PC-3 (cell line): ENCODE results near the gene RPL31. TPM values are rescaled to one million over a fixed set of nuclear protein-coding genes. Genes with fewer than 3 reads are reported as not detected.

Source experiments
- ATAC-seq: fragments of 200-7000 bp; cut with Tn5 transposase; 2 replicates; pipeline ENCODE4 v1.9.1; 2020; ENCODE audit warnings: mild to moderate bottlenecking, moderate library complexity
- BruUV-seq: library from RNA; stranded (reverse); fragments of 400-500 nt; replicated peaks from 2 replicates; lab custom pipeline; 2021; lab: Mats Ljungman, UMichigan
- CTCF ChIA-PET: fragments of 300-600 bp; sonication (Branson Sonifier 250); formaldehyde crosslinking; loops from one replicate; lab custom pipeline; 2022; ENCODE audit warnings: antibody characterized with exemption; lab: Charles Lee
- POLR2A ChIA-PET: fragments of 300-600 bp; sonication (Branson Sonifier 250); formaldehyde crosslinking; loops from one replicate; lab custom pipeline; 2022; ENCODE audit warnings: antibody characterized with exemption; ENCODE audit not compliant: unreplicated experiment; lab: Charles Lee
- DNase-seq: peaks from one replicate; pipeline ENCODE4 v3.0.0-alpha.2; 2015
- H2AFZ ChIP-seq: fragments of 300-600 bp; sonication (generic); 2 replicates; pipeline ENCODE4 v1.6.0; 2016; ENCODE audit warnings: antibody characterized with exemption, low read length
- H3F3A ChIP-seq: fragments of 300-600 bp; sonication (generic); one replicate; pipeline ENCODE4 v1.6.0; 2017; ENCODE audit warnings: antibody characterized with exemption, low read length, control low read depth, mild to moderate bottlenecking; ENCODE audit not compliant: unreplicated experiment
- H3K27ac ChIP-seq: fragments of 300-600 bp; sonication (generic); 2 replicates; pipeline ENCODE4 v1.5.1; 2016; ENCODE audit warnings: mild to moderate bottlenecking, low read length
- H3K27me3 ChIP-seq: fragments of 300-600 bp; sonication (generic); 2 replicates; pipeline ENCODE4 v1.6.1; 2016; ENCODE audit warnings: low read length, mixed read lengths
- H3K36me3 ChIP-seq: fragments of 300-600 bp; sonication (generic); 2 replicates; pipeline ENCODE4 v1.6.1; 2016; ENCODE audit warnings: low read depth, mixed run types, low read length, mixed read lengths
- H3K4me1 ChIP-seq: fragments of 300-600 bp; sonication (generic); 2 replicates; pipeline ENCODE4 v1.5.1; 2016; ENCODE audit warnings: low read length; ENCODE audit not compliant: insufficient read depth
- H3K4me2 ChIP-seq: fragments of 300-600 bp; sonication (generic); 2 replicates; pipeline ENCODE4 v1.6.0; 2016; ENCODE audit warnings: low read length
- H3K4me3 ChIP-seq: fragments of 300-600 bp; sonication (generic); 2 replicates; pipeline ENCODE4 v1.5.1; 2016; ENCODE audit warnings: mild to moderate bottlenecking, low read length, mixed read lengths
- H3K79me2 ChIP-seq: fragments of 300-600 bp; sonication (generic); 2 replicates; pipeline ENCODE4 v1.6.1; 2017; ENCODE audit warnings: low read length, mixed read lengths
- H3K9ac ChIP-seq: fragments of 300-600 bp; sonication (generic); 2 replicates; pipeline ENCODE4 v1.6.0; 2016; ENCODE audit warnings: mild to moderate bottlenecking, low read length
- H3K9me2 ChIP-seq: fragments of 300-600 bp; sonication (generic); replicated peaks from 2 replicates; pipeline ENCODE4 v1.6.1; 2016; ENCODE audit warnings: mixed run types, low read length, mixed read lengths
- H3K9me3 ChIP-seq: fragments of 300-600 bp; sonication (generic); 2 replicates; pipeline ENCODE4 v1.6.1; 2016; ENCODE audit warnings: low read length, mixed read lengths
- H4K20me1 ChIP-seq: fragments of 300-600 bp; sonication (generic); 2 replicates; pipeline ENCODE4 v1.6.1; 2016; ENCODE audit warnings: low read length, mixed read lengths
- CTCF ChIP-seq: fragments of 300-600 bp; sonication (generic); conservative IDR thresholded peaks from 2 replicates; pipeline ENCODE4 v1.5.1; 2017; ENCODE audit warnings: antibody characterized with exemption, low read depth, mild to moderate bottlenecking, low read length
- EZH2 ChIP-seq: fragments of 300-600 bp; sonication (generic); IDR thresholded peaks from one replicate; pipeline ENCODE4 v1.6.1; 2017; ENCODE audit warnings: antibody characterized with exemption, mild to moderate bottlenecking, low read length; ENCODE audit not compliant: unreplicated experiment
- EZH2phosphoT487 ChIP-seq: fragments of 300-600 bp; sonication (generic); IDR thresholded peaks from 2 replicates; pipeline ENCODE4 v1.6.1; 2018; ENCODE audit warnings: mild to moderate bottlenecking, antibody characterized with exemption, low read length, borderline replicate concordance
- intact Hi-C: fragments of 100-400 bp; cut with micrococcal nuclease; formaldehyde crosslinking; loops from 2 replicates; pipeline ENCODE4 v1.9.0; 2023
- total RNA-seq: library from RNA; depleted of rRNA; stranded (reverse); fragments of >200 nt; gene quantifications from 2 replicates; pipeline ENCODE4 v1.2.3, GENCODE V29; 2014

Gene RPL31
- total RNA-seq, 1 experiment from 2014 or later: 756 TPM

GRCh38 chr2:100964222-100964621 lies 37.9 kb upstream of the RPL31 start:
- Histone ChIP-seq H3K27ac (no peak overlapping the region), H3K27me3 (no peaks in the 10 kb centered on the region), H2AFZ (no peak overlapping the region), H4K20me1 (no peaks in the 10 kb centered on the region), H3K36me3 (peaks cover 30% of the 10 kb centered on the region; the same call in 1 of the 2 replicates), H3K9me3 (no peaks in the 10 kb centered on the region), H3K4me3 (no peak overlapping the region), H3K9ac (no peak overlapping the region), H3K9me2 (no peaks in the 10 kb centered on the region), H3K79me2 (no peaks in the 10 kb centered on the region), H3F3A (no peaks in the 10 kb centered on the region), H3K4me1 (peaks cover 7% of the 10 kb centered on the region), H3K4me2 (no peak overlapping the region)
- POLR2A ChIA-PET: no interaction called here
- no TSS peak for BruUV-seq
- DNase-seq (no peak), ATAC-seq (no peak)
- CTCF ChIA-PET: no interaction called here
- intact Hi-C loops: no loop called here
- TF ChIP-seq CTCF (no peak), EZH2phosphoT487 (no peak), EZH2 (no peak)

- POLR2A ChIA-PET: no interaction called here
Measured at GRCh38 chr2:100964681-100965169, 37.4 kb upstream of the RPL31 start.

More at GRCh38 chr2:100964681-100965169, 37.4 kb upstream of the RPL31 start:
- Histone ChIP-seq H3K9me2 (no peaks in the 10 kb centered on the region), H3K4me2 (no peak overlapping the region), H3K4me3 (no peak overlapping the region), H3F3A (no peaks in the 10 kb centered on the region), H3K27ac (no peak overlapping the region), H3K79me2 (no peaks in the 10 kb centered on the region), H4K20me1 (no peaks in the 10 kb centered on the region), H3K9ac (no peak overlapping the region), H3K9me3 (no peaks in the 10 kb centered on the region), H3K36me3 (peaks cover 31% of the 10 kb centered on the region; the same call in 1 of the 2 replicates), H3K4me1 (peaks cover 2% of the 10 kb centered on the region; the same call in 1 of the 2 replicates), H2AFZ (no peak overlapping the region), H3K27me3 (no peaks in the 10 kb centered on the region)
- intact Hi-C loops: no loop called here
- BruUV-seq: no TSS peak
- no peak for DNase-seq
- CTCF ChIA-PET: no interaction called here
- no peak for ATAC-seq
- TF ChIP-seq EZH2 (no peak), EZH2phosphoT487 (no peak), CTCF (no peak)
